ENCODE data around the gene UPK3A. TPM values are rescaled to one million over a fixed set of nuclear protein-coding genes. Genes with fewer than 3 reads are reported as not detected.
A peak's percentile ranks its signal among the peaks of the same experiment; 100 is the strongest.

UPK3A gene
- total and polyA plus RNA-seq, 2 of the 13 experiments (the other 11 are each of a cell fraction or from before 2014, with no cell fraction given), result 10.5 to 13.8 TPM

DNA sequence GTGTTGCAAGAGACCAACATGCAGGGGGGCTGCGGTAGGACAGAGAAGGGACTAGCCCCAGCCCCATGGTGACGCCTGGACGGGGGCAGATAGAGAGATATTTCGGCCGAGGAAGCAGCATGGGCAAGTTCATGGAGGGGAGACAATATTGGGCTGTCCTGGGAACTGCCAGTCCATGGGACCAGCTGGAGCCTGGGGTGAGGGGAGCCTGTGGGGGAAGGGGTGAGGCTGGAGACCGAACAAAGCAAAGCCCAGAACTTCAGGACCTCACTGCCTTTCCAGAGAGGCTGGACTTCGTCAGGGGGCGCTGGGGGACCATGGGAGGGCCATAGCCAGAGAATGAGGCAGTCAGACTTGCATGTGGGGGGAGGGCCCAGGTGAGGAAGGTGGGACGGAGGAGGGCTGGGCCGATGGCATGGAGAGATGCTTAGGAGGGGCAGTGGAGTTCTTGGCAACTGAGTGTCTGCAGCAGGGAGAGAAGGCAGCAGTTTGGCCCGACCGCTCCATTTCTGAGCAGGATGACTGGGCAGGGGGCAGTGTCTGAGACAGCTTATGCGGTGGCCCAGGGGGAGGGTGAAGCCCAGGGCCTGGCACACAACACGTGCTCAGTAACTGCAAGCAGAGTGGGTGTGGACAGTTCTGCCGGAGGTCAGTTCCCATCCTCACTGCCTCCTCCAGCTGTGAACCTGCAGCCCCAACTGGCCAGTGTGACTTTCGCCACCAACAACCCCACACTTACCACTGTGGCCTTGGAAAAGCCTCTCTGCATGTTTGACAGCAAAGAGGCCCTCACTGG lies 712 bp downstream of the UPK3A start (continued):
- TF ChIP-seq, protein P1, sequence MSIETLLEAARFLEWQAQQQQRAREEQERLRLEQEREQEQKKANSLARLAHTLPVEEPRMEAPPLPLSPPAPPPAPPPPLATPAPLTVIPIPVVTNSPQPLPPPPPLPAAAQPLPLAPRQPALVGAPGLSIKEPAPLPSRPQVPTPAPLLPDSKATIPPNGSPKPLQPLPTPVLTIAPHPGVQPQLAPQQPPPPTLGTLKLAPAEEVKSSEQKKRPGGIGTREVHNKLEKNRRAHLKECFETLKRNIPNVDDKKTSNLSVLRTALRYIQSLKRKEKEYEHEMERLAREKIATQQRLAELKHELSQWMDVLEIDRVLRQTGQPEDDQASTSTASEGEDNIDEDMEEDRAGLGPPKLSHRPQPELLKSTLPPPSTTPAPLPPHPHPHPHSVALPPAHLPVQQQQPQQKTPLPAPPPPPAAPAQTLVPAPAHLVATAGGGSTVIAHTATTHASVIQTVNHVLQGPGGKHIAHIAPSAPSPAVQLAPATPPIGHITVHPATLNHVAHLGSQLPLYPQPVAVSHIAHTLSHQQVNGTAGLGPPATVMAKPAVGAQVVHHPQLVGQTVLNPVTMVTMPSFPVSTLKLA (IDR thresholded peaks at IDR 0.05), result peak; percentile 54
- TF ChIP-seq XRCC5 (optimal IDR thresholded peaks at IDR 0.05; ENCODE audit: low read length), result no peak
- TF ChIP-seq ZNF205 (CRISPR knock-in tag; IDR thresholded peaks at IDR 0.05), result 0 out of 2 replicates have a peak, but pooled peaks have one; percentile 15
- TF ChIP-seq, protein P2, sequence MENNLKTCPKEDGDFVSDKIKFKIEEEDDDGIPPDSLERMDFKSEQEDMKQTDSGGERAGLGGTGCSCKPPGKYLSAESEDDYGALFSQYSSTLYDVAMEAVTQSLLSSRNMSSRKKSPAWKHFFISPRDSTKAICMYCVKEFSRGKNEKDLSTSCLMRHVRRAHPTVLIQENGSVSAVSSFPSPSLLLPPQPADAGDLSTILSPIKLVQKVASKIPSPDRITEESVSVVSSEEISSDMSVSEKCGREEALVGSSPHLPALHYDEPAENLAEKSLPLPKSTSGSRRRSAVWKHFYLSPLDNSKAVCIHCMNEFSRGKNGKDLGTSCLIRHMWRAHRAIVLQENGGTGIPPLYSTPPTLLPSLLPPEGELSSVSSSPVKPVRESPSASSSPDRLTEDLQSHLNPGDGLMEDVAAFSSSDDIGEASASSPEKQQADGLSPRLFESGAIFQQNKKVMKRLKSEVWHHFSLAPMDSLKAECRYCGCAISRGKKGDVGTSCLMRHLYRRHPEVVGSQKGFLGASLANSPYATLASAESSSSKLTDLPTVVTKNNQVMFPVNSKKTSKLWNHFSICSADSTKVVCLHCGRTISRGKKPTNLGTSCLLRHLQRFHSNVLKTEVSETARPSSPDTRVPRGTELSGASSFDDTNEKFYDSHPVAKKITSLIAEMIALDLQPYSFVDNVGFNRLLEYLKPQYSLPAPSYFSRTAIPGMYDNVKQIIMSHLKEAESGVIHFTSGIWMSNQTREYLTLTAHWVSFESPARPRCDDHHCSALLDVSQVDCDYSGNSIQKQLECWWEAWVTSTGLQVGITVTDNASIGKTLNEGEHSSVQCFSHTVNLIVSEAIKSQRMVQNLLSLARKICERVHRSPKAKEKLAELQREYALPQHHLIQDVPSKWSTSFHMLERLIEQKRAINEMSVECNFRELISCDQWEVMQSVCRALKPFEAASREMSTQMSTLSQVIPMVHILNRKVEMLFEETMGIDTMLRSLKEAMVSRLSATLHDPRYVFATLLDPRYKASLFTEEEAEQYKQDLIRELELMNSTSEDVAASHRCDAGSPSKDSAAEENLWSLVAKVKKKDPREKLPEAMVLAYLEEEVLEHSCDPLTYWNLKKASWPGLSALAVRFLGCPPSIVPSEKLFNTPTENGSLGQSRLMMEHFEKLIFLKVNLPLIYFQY (CRISPR knock-in tag; IDR thresholded peaks at IDR 0.05; ENCODE audit: borderline replicate concordance), result 0 out of 2 replicates have a peak, but pooled peaks have one; percentile 27
- TF ChIP-seq JDP2 (CRISPR knock-in tag; IDR thresholded peaks at IDR 0.05; ENCODE audit: borderline replicate concordance), result no peak
- TF ChIP-seq, protein P3, sequence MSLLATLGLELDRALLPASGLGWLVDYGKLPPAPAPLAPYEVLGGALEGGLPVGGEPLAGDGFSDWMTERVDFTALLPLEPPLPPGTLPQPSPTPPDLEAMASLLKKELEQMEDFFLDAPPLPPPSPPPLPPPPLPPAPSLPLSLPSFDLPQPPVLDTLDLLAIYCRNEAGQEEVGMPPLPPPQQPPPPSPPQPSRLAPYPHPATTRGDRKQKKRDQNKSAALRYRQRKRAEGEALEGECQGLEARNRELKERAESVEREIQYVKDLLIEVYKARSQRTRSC (CRISPR knock-in tag; IDR thresholded peaks at IDR 0.05; ENCODE audit: low read depth), result no peak
- no peak for TF ChIP-seq ZFYVE20 (CRISPR knock-in tag; IDR thresholded peaks at IDR 0.05; ENCODE audit: borderline replicate concordance, low read depth)
- TF ChIP-seq, protein P4, sequence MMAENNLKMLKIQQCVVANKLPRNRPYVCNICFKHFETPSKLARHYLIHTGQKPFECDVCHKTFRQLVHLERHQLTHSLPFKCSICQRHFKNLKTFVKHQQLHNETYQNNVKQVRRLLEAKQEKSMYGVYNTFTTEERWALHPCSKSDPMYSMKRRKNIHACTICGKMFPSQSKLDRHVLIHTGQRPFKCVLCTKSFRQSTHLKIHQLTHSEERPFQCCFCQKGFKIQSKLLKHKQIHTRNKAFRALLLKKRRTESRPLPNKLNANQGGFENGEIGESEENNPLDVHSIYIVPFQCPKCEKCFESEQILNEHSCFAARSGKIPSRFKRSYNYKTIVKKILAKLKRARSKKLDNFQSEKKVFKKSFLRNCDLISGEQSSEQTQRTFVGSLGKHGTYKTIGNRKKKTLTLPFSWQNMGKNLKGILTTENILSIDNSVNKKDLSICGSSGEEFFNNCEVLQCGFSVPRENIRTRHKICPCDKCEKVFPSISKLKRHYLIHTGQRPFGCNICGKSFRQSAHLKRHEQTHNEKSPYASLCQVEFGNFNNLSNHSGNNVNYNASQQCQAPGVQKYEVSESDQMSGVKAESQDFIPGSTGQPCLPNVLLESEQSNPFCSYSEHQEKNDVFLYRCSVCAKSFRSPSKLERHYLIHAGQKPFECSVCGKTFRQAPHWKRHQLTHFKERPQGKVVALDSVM (CRISPR knock-in tag; IDR thresholded peaks at IDR 0.05), result no peak; the same call in 1 of the 2 replicates
- TF ChIP-seq ZNF484 (CRISPR knock-in tag; IDR thresholded peaks at IDR 0.05; ENCODE audit: borderline replicate concordance, low read depth), result no peak
- TF ChIP-seq, protein P5, sequence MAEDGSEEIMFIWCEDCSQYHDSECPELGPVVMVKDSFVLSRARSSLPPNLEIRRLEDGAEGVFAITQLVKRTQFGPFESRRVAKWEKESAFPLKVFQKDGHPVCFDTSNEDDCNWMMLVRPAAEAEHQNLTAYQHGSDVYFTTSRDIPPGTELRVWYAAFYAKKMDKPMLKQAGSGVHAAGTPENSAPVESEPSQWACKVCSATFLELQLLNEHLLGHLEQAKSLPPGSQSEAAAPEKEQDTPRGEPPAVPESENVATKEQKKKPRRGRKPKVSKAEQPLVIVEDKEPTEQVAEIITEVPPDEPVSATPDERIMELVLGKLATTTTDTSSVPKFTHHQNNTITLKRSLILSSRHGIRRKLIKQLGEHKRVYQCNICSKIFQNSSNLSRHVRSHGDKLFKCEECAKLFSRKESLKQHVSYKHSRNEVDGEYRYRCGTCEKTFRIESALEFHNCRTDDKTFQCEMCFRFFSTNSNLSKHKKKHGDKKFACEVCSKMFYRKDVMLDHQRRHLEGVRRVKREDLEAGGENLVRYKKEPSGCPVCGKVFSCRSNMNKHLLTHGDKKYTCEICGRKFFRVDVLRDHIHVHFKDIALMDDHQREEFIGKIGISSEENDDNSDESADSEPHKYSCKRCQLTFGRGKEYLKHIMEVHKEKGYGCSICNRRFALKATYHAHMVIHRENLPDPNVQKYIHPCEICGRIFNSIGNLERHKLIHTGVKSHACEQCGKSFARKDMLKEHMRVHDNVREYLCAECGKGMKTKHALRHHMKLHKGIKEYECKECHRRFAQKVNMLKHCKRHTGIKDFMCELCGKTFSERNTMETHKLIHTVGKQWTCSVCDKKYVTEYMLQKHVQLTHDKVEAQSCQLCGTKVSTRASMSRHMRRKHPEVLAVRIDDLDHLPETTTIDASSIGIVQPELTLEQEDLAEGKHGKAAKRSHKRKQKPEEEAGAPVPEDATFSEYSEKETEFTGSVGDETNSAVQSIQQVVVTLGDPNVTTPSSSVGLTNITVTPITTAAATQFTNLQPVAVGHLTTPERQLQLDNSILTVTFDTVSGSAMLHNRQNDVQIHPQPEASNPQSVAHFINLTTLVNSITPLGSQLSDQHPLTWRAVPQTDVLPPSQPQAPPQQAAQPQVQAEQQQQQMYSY (CRISPR knock-in tag; IDR thresholded peaks at IDR 0.05), result no peak
- no peak for TF ChIP-seq PHB2 (IDR thresholded peaks at IDR 0.05; ENCODE audit: partially characterized antibody)
- 0 out of 2 replicates have a peak, but pooled peaks have one; percentile 3 for TF ChIP-seq ETV5 (CRISPR knock-in tag; IDR thresholded peaks at IDR 0.05; ENCODE audit: borderline replicate concordance)
- TF ChIP-seq, protein P6, sequence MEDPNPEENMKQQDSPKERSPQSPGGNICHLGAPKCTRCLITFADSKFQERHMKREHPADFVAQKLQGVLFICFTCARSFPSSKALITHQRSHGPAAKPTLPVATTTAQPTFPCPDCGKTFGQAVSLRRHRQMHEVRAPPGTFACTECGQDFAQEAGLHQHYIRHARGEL (CRISPR knock-in tag; IDR thresholded peaks at IDR 0.05), result no peak
- no peak for TF ChIP-seq KLF13 (CRISPR knock-in tag; IDR thresholded peaks at IDR 0.05)
